Right atrium auricular region (tissue), 2 donors: ENCODE data around the gene EPSTI1. TPM values are rescaled to one million over a fixed set of nuclear protein-coding genes. Genes with fewer than 3 reads are reported as not detected.

Experiments
- DNase-seq: peaks from one replicate; pipeline ENCODE4 v3.0.0-alpha.2; 2019; ENCODE audit warnings: low spot score
- H3K27ac ChIP-seq, 2 donors: fragments of 200-600 bp; sonication (generic); 1 replicate in 1 of 2; 2 replicates in 1 of 2; pipeline ENCODE4 v1.5.1; 2016 to 2019
- H3K27me3 ChIP-seq, 2 donors: fragments of 200-600 bp; sonication (generic); one replicate each; pipeline versions ENCODE4 v1.5.1 to v1.6.0; 2017 to 2019
- H3K36me3 ChIP-seq: fragments of 200-600 bp; sonication (generic); one replicate; pipeline ENCODE4 v1.5.1; 2016
- H3K4me1 ChIP-seq, 2 donors: fragments of 200-600 bp; sonication (generic); one replicate each; pipeline versions ENCODE4 v1.5.1 to v1.6.0; 2017 to 2019
- H3K4me3 ChIP-seq, 2 donors: fragments of 200-600 bp; sonication (generic); 1 replicate in 1 of 2; 2 replicates in 1 of 2; pipeline ENCODE4 v1.5.1; 2017 to 2019; ENCODE audit warnings: mild to moderate bottlenecking in 1 of 2, moderate library complexity in 1 of 2
- H3K9me3 ChIP-seq, 2 donors: fragments of 200-600 bp; sonication (generic); one replicate each; pipeline ENCODE4 v1.5.1; 2019
- total RNA-seq, 2 donors: library from RNA; depleted of rRNA; stranded (reverse); fragments of >200 nt; gene quantifications; one replicate each; pipeline ENCODE4 v1.1.0, GENCODE V29; 2016
- TF ChIP-seq, protein P1 (sequence below), 2 donors: fragments of 200-600 bp; sonication (generic); IDR thresholded peaks; one replicate each; pipeline ENCODE4 v1.5.1; 2019; ENCODE audit warnings: antibody characterized with exemption in 2 of 2

The EPSTI1 gene
- total RNA-seq, 2 donors from 2014 or later = 3.1 to 3.9 TPM

DNA sequence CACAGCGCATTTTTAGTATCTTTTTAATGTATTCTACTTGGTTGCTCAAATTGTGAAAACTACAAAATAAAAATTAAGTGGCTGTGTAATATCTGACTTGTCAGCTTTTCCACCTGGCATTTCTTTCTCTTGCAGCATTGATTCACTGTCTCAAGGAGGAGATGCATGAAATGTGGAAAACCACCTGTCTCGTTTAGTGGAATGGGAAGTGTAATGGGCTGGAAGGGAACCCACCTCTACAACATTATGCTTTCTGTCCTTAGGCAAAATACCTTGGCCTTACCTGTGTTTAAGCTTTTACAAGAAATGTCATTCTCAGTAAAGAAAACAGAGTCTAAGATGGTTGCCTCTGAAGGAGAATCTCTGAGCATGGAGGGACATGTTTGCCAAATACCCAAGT, 142.8 kb downstream of the EPSTI1 start:
- H3K27ac ChIP-seq = no peak overlapping the region
- no peak overlapping the region for H3K4me3 ChIP-seq
- no peaks in the 10 kb centered on the region for H3K36me3 ChIP-seq
- H3K9me3 ChIP-seq = no peaks in the 10 kb centered on the region
- H3K27me3 ChIP-seq = no peaks in the 10 kb centered on the region
- no peaks in the 10 kb centered on the region for H3K4me1 ChIP-seq
- no peak for DNase-seq
- TF ChIP-seq, protein P1, sequence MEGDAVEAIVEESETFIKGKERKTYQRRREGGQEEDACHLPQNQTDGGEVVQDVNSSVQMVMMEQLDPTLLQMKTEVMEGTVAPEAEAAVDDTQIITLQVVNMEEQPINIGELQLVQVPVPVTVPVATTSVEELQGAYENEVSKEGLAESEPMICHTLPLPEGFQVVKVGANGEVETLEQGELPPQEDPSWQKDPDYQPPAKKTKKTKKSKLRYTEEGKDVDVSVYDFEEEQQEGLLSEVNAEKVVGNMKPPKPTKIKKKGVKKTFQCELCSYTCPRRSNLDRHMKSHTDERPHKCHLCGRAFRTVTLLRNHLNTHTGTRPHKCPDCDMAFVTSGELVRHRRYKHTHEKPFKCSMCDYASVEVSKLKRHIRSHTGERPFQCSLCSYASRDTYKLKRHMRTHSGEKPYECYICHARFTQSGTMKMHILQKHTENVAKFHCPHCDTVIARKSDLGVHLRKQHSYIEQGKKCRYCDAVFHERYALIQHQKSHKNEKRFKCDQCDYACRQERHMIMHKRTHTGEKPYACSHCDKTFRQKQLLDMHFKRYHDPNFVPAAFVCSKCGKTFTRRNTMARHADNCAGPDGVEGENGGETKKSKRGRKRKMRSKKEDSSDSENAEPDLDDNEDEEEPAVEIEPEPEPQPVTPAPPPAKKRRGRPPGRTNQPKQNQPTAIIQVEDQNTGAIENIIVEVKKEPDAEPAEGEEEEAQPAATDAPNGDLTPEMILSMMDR (IDR thresholded peaks at IDR 0.05) = no peak

DNA sequence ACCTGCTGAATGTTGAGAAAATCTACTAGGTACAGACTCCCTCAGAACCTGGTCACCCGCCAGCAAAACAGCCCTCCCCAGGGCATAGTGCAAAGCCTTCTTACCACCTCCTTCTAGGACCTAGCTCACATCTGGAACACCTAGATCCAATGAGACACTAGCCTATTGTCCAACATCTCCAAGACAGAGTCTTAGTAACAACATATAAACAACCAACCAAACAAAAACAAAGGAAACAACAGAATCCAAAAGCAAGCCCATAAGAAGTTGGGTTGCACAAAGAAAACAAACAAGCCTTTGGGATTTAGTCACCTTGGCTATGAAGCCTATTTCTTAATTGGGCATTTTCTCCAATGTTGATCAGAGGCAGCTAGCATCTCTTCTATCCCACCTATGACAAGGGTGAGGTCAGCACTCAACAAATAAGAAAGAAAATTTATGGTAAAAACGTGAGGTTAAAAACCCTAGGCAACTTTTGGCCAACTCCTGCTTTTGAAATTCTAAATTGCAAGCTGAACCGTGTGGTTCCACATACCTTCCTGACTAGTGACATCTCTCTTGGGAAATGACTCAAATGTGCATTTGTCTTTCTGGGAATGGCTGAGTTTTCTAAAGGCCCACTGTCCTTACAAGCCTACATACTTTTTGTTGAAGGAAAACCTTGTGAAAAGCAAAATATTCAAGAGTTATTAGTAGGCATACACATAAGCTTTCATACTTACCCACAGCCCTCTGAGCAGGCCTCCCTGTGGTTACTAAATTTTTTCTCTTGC, 144.0 kb downstream of the EPSTI1 start:
- Histone ChIP-seq H3K27me3 (no peaks in the 10 kb centered on the region), H3K4me3 (no peak overlapping the region), H3K36me3 (no peaks in the 10 kb centered on the region), H3K9me3 (no peaks in the 10 kb centered on the region), H3K27ac (no peak overlapping the region), H3K4me1 (no peaks in the 10 kb centered on the region)
- DNase-seq = no peak
- TF ChIP-seq, protein P1 (IDR thresholded peaks at IDR 0.05) = no peak

DNA sequence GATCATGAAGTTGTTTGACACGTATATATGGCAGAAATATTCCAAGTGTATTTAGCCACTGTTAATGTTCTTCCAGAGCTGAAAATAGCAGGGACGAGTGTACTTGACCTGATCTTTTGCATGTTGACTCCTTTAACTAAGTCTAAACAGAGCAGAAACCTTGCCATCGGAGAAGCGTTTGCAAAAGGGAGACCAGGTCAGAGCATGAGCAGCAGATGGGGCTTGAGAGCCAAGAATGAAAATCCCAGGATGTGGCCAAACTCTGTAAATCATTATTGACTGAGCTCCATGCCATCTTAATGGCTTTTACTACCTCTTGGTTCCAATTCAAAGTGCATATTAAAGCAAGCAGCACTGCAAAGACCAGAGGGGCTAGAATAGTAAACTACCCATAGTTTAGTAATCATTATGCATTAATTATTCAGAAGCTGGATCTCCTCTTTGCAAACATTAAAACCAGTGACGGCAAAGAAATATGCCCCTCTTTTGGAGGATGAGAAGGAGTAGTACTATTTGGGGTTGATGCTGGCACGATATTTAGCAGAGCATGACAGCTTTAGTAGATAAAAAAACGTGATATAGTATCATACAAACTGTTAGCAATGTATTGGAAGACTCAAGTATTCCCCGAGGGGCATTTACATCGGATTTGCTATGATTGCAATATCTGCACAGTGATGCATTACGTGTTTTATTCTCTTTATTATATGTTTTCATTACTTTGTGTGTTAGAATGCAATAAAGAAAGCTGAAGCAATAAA, 154.9 kb downstream of the EPSTI1 start:
- TF ChIP-seq, protein P1 (IDR thresholded peaks at IDR 0.05) = peak in 1 of 2 donors; percentile 47
- H3K9me3 ChIP-seq = no peaks in the 10 kb centered on the region
- peaks cover 0 to 5% of the 10 kb centered on the region in 2 donors for H3K4me1 ChIP-seq
- no peak overlapping the region for H3K4me3 ChIP-seq
- H3K27ac ChIP-seq = no peak overlapping the region
- DNase-seq = no peak
- no peaks in the 10 kb centered on the region for H3K36me3 ChIP-seq
- no peaks in the 10 kb centered on the region for H3K27me3 ChIP-seq

Other genes with a start within 250 kb of the EPSTI1 start
- gene FAM216B, start 210.7 kb downstream of the EPSTI1 start, total RNA-seq = 10 to 100 TPM; 22.0 to 23.5 TPM
- gene DNAJC15, start 31.3 kb upstream of the EPSTI1 start, total RNA-seq = 10 to 100 TPM; 10.8 to 14.0 TPM